K562 (cell line): Measurements from ENCODE around the gene MEIKIN. TPM values are rescaled to one million over a fixed set of nuclear protein-coding genes. Genes with fewer than 3 reads are reported as not detected.

Experiments used
- ATAC-seq: fragments of 200-7000 bp; cut with Tn5 transposase; 3 replicates; pipeline ENCODE4 v1.9.1; 2020; ENCODE audit warnings: moderate library complexity
- BruUV-seq: library from RNA; stranded (reverse); fragments of 400-500 nt; replicated peaks from 2 replicates; lab custom pipeline; 2021; lab: Mats Ljungman, UMichigan
- CTCF ChIA-PET: fragments of 300-600 bp; formaldehyde crosslinking; extraction: SDS; loops from one replicate; lab custom pipeline; 2021; ENCODE audit warnings: low intra/inter-chr PET ratio; lab: Yijun Ruan, JAX
- POLR2A ChIA-PET: fragments of 300-600, 350-650 bp; sonication (Branson Sonifier 250); formaldehyde crosslinking; extraction: SDS; loops from one replicate; lab custom pipeline; 2021; ENCODE audit warnings: antibody characterized with exemption, inconsistent platforms; lab: Yijun Ruan, JAX
- DNase-seq, 4 experiments: peaks; one replicate each; pipeline versions ENCODE4 v3.0.0 to v3.0.0-alpha.2; 2011 to 2018; ENCODE audit warnings: low spot score in 3 of 4, mixed read lengths in 3 of 4; ENCODE audit errors: extremely low read depth in 1 of 4
- FAIRE-seq: peaks from 2 replicates; lab custom pipeline; 2011; peaks lifted over from hg19 to GRCh38; lab: Jason Lieb, UNC
- H2AFZ ChIP-seq: 2 replicates; pipeline ENCODE4 v1.6.0; 2011; ENCODE audit warnings: low read depth, low read length, control low read depth, inconsistent platforms
- H3K27ac ChIP-seq: fragments of 200-600 bp; 3 replicates; pipeline ENCODE4 v1.8.0; 2011; ENCODE audit warnings: low read depth, mild to moderate bottlenecking, control low read depth, inconsistent platforms, low read length, moderate library complexity, mixed read lengths; ENCODE audit errors: extremely low read depth
- H3K27me3 ChIP-seq, 2 experiments: fragments of 300-600 bp in 1 of 2; 2 replicates in 1 of 2; 3 replicates in 1 of 2; pipeline versions ENCODE4 v1.6.0 to v1.8.0; 2011; ENCODE audit warnings: inconsistent platforms in 2 of 2, low read length in 2 of 2, mild to moderate bottlenecking in 1 of 2, mixed read lengths in 1 of 2, moderate library complexity in 1 of 2; ENCODE audit not compliant: control insufficient read depth in 2 of 2, insufficient read depth in 2 of 2
- H3K36me3 ChIP-seq: fragments of 300-600 bp; 3 replicates; pipeline ENCODE4 v1.8.0; 2011; ENCODE audit warnings: mild to moderate bottlenecking, low read length, inconsistent platforms; ENCODE audit not compliant: control insufficient read depth, insufficient read depth
- H3K4me1 ChIP-seq, 2 experiments: fragments of 200-600 bp in 1 of 2; replicated peaks in 1 of 2; 2 replicates in 1 of 2; 3 replicates in 1 of 2; pipeline versions ENCODE4 v1.5.1 to v1.8.0; 2011; ENCODE audit warnings: inconsistent platforms in 2 of 2, low read length in 2 of 2, mild to moderate bottlenecking in 1 of 2, mixed read lengths in 1 of 2, moderate library complexity in 1 of 2; ENCODE audit not compliant: control insufficient read depth in 2 of 2, insufficient read depth in 2 of 2
- H3K4me2 ChIP-seq: 2 replicates; pipeline ENCODE4 v1.6.1; 2011; ENCODE audit warnings: low read length, control low read depth, inconsistent platforms, mixed read lengths; ENCODE audit not compliant: insufficient read depth
- H3K4me3 ChIP-seq: fragments of 200-600 bp; sonication (generic), shearing (Covaris generic); 2 replicates; pipeline ENCODE4 v1.5.1; 2016; ENCODE audit warnings: control low read depth, inconsistent platforms
- H3K79me2 ChIP-seq: fragments of 200-600 bp; 3 replicates; pipeline ENCODE4 v1.8.0; 2011; ENCODE audit warnings: low read length, inconsistent platforms; ENCODE audit not compliant: control insufficient read depth, insufficient read depth
- H3K9ac ChIP-seq, 2 experiments: 2 replicates each; pipeline versions ENCODE4 v1.6.0 to v1.6.1; 2011; ENCODE audit warnings: low read depth in 2 of 2, low read length in 2 of 2, control low read depth in 1 of 2, inconsistent platforms in 1 of 2, mild to moderate bottlenecking in 1 of 2, mixed read lengths in 1 of 2; ENCODE audit not compliant: insufficient read depth in 1 of 2
- H3K9me1 ChIP-seq: one replicate; pipeline ENCODE4 v1.6.0; 2011; ENCODE audit warnings: inconsistent platforms, mild to moderate bottlenecking, low read length, moderate library complexity; ENCODE audit not compliant: control insufficient read depth, insufficient read depth
- H3K9me3 ChIP-seq: replicated peaks from 2 replicates; pipeline ENCODE4 v1.5.1; 2011; ENCODE audit warnings: low read depth, low read length, inconsistent platforms; ENCODE audit not compliant: control insufficient read depth, insufficient read depth
- H4K20me1 ChIP-seq: replicated peaks from 2 replicates; pipeline ENCODE4 v1.6.1; 2011; ENCODE audit warnings: low read length, inconsistent platforms, mixed read lengths; ENCODE audit not compliant: control insufficient read depth, insufficient read depth
- ARID4B ChIP-seq: sonication (generic); formaldehyde crosslinking; IDR thresholded peaks from 2 replicates; pipeline ENCODE4 v1.8.0; 2022; ENCODE audit warnings: mild to moderate bottlenecking, missing genetic modification reagents
- BCLAF1 ChIP-seq, 2 experiments: fragments of 450-650 bp in 1 of 2; IDR thresholded peaks; 2 replicates each; pipeline ENCODE4 v1.6.1; 2011 to 2017; ENCODE audit warnings: low read depth in 2 of 2, antibody characterized with exemption in 1 of 2, borderline replicate concordance in 1 of 2, low read length in 1 of 2, mild to moderate bottlenecking in 1 of 2, mixed read lengths in 1 of 2; ENCODE audit not compliant: control insufficient read depth in 1 of 2
- EHMT2 ChIP-seq: fragments of 450-650 bp; IDR thresholded peaks from 2 replicates; pipeline ENCODE4 v1.6.1; 2018; ENCODE audit warnings: antibody characterized with exemption
- FOS ChIP-seq: IDR thresholded peaks from 3 replicates; pipeline ENCODE4 v1.6.1; 2011; ENCODE audit not compliant: insufficient read length; ENCODE audit errors: extremely low read depth
- HDAC1 ChIP-seq, 2 experiments: fragments of 450-650 bp; IDR thresholded peaks; 2 replicates each; pipeline ENCODE4 v1.6.1; 2016 to 2017; ENCODE audit warnings: inconsistent platforms in 1 of 2, mild to moderate bottlenecking in 1 of 2, moderate library complexity in 1 of 2
- HLTF ChIP-seq: fragments of 450-650 bp; IDR thresholded peaks from 2 replicates; pipeline ENCODE4 v1.6.1; 2016
- NR2C1 ChIP-seq, 2 experiments: fragments of 450-650 bp; IDR thresholded peaks; 2 replicates each; pipeline ENCODE4 v1.6.1; 2017; ENCODE audit warnings: mild to moderate bottlenecking in 2 of 2, antibody characterized with exemption in 1 of 2, inconsistent platforms in 1 of 2, missing compliant biosample characterization in 1 of 2, missing genetic modification characterization in 1 of 2
- OTX1 ChIP-seq: fragments of 450-650 bp; formaldehyde crosslinking; IDR thresholded peaks from 2 replicates; pipeline ENCODE4 v1.4.0; 2022; ENCODE audit warnings: mild to moderate bottlenecking
- SMAD2 ChIP-seq: fragments of 150-350 bp; IDR thresholded peaks from 2 replicates; pipeline ENCODE4 v1.6.1; 2014; ENCODE audit warnings: low read depth, mild to moderate bottlenecking, low read length
- ZNF408 ChIP-seq: fragments of 250-450 bp; sonication (Bioruptor Pico); IDR thresholded peaks from 2 replicates; pipeline ENCODE4 v1.4.0; 2020; ENCODE audit warnings: low read depth, mild to moderate bottlenecking, moderate library complexity
- ZNF512 ChIP-seq: IDR thresholded peaks from 2 replicates; pipeline ENCODE4 v1.6.1; 2016; ENCODE audit warnings: missing genetic modification characterization, missing compliant biosample characterization
- ZNF707 ChIP-seq: fragments of 250-450 bp; sonication (Bioruptor Pico); conservative IDR thresholded peaks from 2 replicates; pipeline ENCODE4 v1.8.0; 2022; ENCODE audit warnings: inconsistent platforms, mild to moderate bottlenecking, moderate library complexity
- WGBS: fragments of 100-300 bp; shearing (Covaris generic); methylation state at CpG from one replicate; pipeline ENCODE4 v1.1.6; 2016; ENCODE audit warnings: low coverage, mixed read lengths; ENCODE audit not compliant: insufficient coverage; ENCODE audit errors: missing lambda C conversion rate; 5-methylcytosine and 5-hydroxymethylcytosine counted together
- in situ Hi-C: fragments of 300-500 bp; cut with MboI; formaldehyde crosslinking; loops from 4 replicates; pipeline ENCODE4 v1.15.0; 2018; ENCODE audit warnings: inconsistent platforms, mixed read lengths
- intact Hi-C: fragments of 100-400 bp; cut with micrococcal nuclease; formaldehyde crosslinking; loops from 2 replicates; pipeline ENCODE4 v1.14.2; 2022
- polyA plus RNA-seq, 8 experiments: library from polyadenylated mRNA; depleted of rRNA in 4 of 8; stranded (reverse) in 5 of 8; unstranded in 3 of 8; fragments of >200 nt; fragmentation: Nextera tagmentation in 2 of 8; fragmentation: Illumina TruSeq in 1 of 8; extraction: Ambion mirVana in 2 of 8; extraction: Trizol in 1 of 8; gene quantifications; 2 replicates each; pipeline versions ENCODE4 v1.2.1 to v1.2.3, GENCODE V29; 2011 to 2014; ENCODE audit warnings: inconsistent platforms in 1 of 8, missing spikeins in 1 of 8
- total RNA-seq, 7 experiments: library from RNA; depleted of rRNA in 6 of 7; stranded (reverse); fragments of >200 nt in 6 of 7; fragmentation: Illumina TruSeq in 2 of 7; extraction: Trizol in 2 of 7; gene quantifications; 2 replicates each; pipeline versions ENCODE4 v1.2.1 to v1.2.3, GENCODE V29; 2011 to 2021; ENCODE audit warnings: low replicate concordance in 1 of 7

MEIKIN gene
- total and polyA plus RNA-seq, 9 of the 15 experiments (the other 6 are each of a cell fraction or from before 2014, with no cell fraction given), result 0.18 TPM; not detected in 8

GRCh38 chr5:131857388-131857787, 88.1 kb downstream of the MEIKIN start (continued):
- no peak for TF ChIP-seq FOS
- TF ChIP-seq NR2C1 (IDR thresholded peaks at IDR 0.05), result no peak
- TF ChIP-seq NR2C1 (tag; IDR thresholded peaks at IDR 0.05), result no peak

- Histone ChIP-seq H3K4me2 (no peak overlapping the region), H4K20me1 (no peaks in the 10 kb centered on the region), H3K9me3 (no peaks in the 10 kb centered on the region), H3K36me3 (no peaks in the 10 kb centered on the region), H3K27me3 (peaks cover 6 to 11% of the 10 kb centered on the region in 2 experiments; a peak in 3 of 5 replicates), H3K4me1 (no peaks in the 10 kb centered on the region), H2AFZ (no peak overlapping the region), H3K9ac (no peak overlapping the region), H3K79me2 (no peaks in the 10 kb centered on the region), H3K27ac (no peak overlapping the region), H3K9me1 (no peaks in the 10 kb centered on the region), H3K4me3 (no peak overlapping the region)
- BruUV-seq, result no TSS peak
- intact Hi-C loops (no loop called here), in situ Hi-C loops (no loop called here)
- FAIRE-seq (no peak), DNase-seq (no peak), ATAC-seq (no peak)
- 6% methylated on average over 3 of the region's 3 CpGs for WGBS
- CTCF ChIA-PET, result no interaction called here
- POLR2A ChIA-PET, result interaction anchor here (0.7 to 0.9 kb wide), 2 partner anchors 28 to 30 kb away, joined by 3 to 4 read pairs; no protein-coding TSS in a partner anchor
- 0 out of 4 replicates have a peak, but pooled peaks of 1 of the 2 experiments have one; percentile 49 for TF ChIP-seq BCLAF1 (IDR thresholded peaks at IDR 0.05; ENCODE audit: borderline replicate concordance in 1 of 2, control insufficient read depth in 1 of 2, low read depth in 2 of 2, low read length in 1 of 2)
- 0 out of 2 replicates have a peak, but pooled peaks have one; percentile 25 for TF ChIP-seq EHMT2
- peak; percentile 43; the same call in 1 of the 2 replicates for TF ChIP-seq ZNF512 (tag)
- no peak for TF ChIP-seq ZNF707
- TF ChIP-seq HLTF, result 0 out of 2 replicates have a peak, but pooled peaks have one; percentile 37
- peak; percentile 59; the same call in 1 of the 2 replicates for TF ChIP-seq OTX1
- TF ChIP-seq SMAD2, result no peak
- no peak for TF ChIP-seq ZNF408 (CRISPR knock-in tag)
- TF ChIP-seq HDAC1 (IDR thresholded peaks at IDR 0.05), result 0 out of 4 replicates have a peak, but pooled peaks of 1 of the 2 experiments have one; percentile 36
- TF ChIP-seq ARID4B (CRISPR knock-in tag), result no peak
Measured at GRCh38 chr5:131855452-131855851, 90.0 kb downstream of the MEIKIN start.
